ENCODE data around the gene KRT39. TPM values are rescaled to one million over a fixed set of nuclear protein-coding genes. Genes with fewer than 3 reads are reported as not detected.

Gene KRT39
- total RNA-seq, 4 donors from 2014 or later = not detected

GRCh38 chr17:40916366-40916765, 50.4 kb downstream of the KRT39 start:
- no peak for TF ChIP-seq CTCF (IDR thresholded peaks at IDR 0.05; ENCODE audit: low read depth)

GRCh38 chr17:40915721-40916256, 51.0 kb downstream of the KRT39 start:
- no peak for TF ChIP-seq CTCF (IDR thresholded peaks at IDR 0.05; ENCODE audit: low read depth)

GRCh38 chr17:40915199-40915661, 51.5 kb downstream of the KRT39 start:
- no peak for TF ChIP-seq CTCF (IDR thresholded peaks at IDR 0.05; ENCODE audit: low read depth)

GRCh38 chr17:40914075-40914855, 52.5 kb downstream of the KRT39 start:
- no peak for TF ChIP-seq CTCF (IDR thresholded peaks at IDR 0.05; ENCODE audit: low read depth)

- TF ChIP-seq CTCF (IDR thresholded peaks at IDR 0.05; ENCODE audit: low read depth) = no peak
These were observed 54.1 kb downstream of the KRT39 start for GRCh38 chr17:40912486-40913210.

GRCh38 chr17:40910441-40910841, 56.3 kb downstream of the KRT39 start:
- TF ChIP-seq CTCF (IDR thresholded peaks at IDR 0.05; ENCODE audit: low read depth) = no peak

GRCh38 chr17:40909755-40910154, 57.0 kb downstream of the KRT39 start:
- no peak for TF ChIP-seq CTCF (IDR thresholded peaks at IDR 0.05; ENCODE audit: low read depth)

All from subcutaneous adipose tissue (tissue), 4 donors.